ENCODE data around the gene JAZF1. TPM values are rescaled to one million over a fixed set of nuclear protein-coding genes. Genes with fewer than 3 reads are reported as not detected.

JAZF1 gene
- total and polyA plus RNA-seq, 12 donors: 6.9 to 42.3 (median 30.0) TPM

GRCh38 chr7:28161331-28161730 is 19.3 kb downstream of the JAZF1 start:
- Histone ChIP-seq H3K27ac (peak overlapping the region in 1 of 10 donors; percentile 12), H3K4me3 (no peak overlapping the region), H3K4me1 (peaks cover 0 to 57% (median 31%) of the 10 kb centered on the region in 9 donors), H3K27me3 (no peaks in the 10 kb centered on the region), H3K36me3 (no peaks in the 10 kb centered on the region), H3K9me3 (no peaks in the 10 kb centered on the region)
- ATAC-seq (no peak), DNase-seq (no peak)
- 81 to 86% methylated on average over 1 of the region's 1 CpG for WGBS, 2 donors
- no peak for TF ChIP-seq CTCF (IDR thresholded peaks at IDR 0.05)
- intact Hi-C loops (cut with DNase I): loop anchor here in 1 of 10 donors (5.0 kb wide), 1 partner anchor 39 kb away; no protein-coding TSS in a partner anchor

- DNase-seq (no peak), ATAC-seq (no peak)
- peaks cover 0 to 56% (median 33%) of the 10 kb centered on the region in 9 donors for H3K4me1 ChIP-seq
- H3K27me3 ChIP-seq: no peaks in the 10 kb centered on the region
- no peak overlapping the region for H3K4me3 ChIP-seq
- no peaks in the 10 kb centered on the region for H3K36me3 ChIP-seq
- WGBS, 2 donors: 48 to 69% methylated on average over 4 of the region's 4 CpGs
- intact Hi-C loops (cut with DNase I): loop anchor here in 1 of 10 donors (5.0 kb wide), 1 partner anchor 38 kb away; no protein-coding TSS in a partner anchor
- H3K27ac ChIP-seq: no peak overlapping the region
- no peak for TF ChIP-seq CTCF (IDR thresholded peaks at IDR 0.05)
- H3K9me3 ChIP-seq: no peaks in the 10 kb centered on the region
Measured at GRCh38 chr7:28160551-28160991, 20.0 kb downstream of the JAZF1 start.

- no peak overlapping the region for H3K4me3 ChIP-seq
- WGBS, 2 donors: 79 to 88% methylated on average over 7 of the region's 7 CpGs
- DNase-seq (no peak), ATAC-seq (peak in 2 of 8 donors; percentile 34 to 46)
- H3K36me3 ChIP-seq: no peaks in the 10 kb centered on the region
- no peaks in the 10 kb centered on the region for H3K27me3 ChIP-seq
- H3K27ac ChIP-seq: peak overlapping the region in 1 of 10 donors; percentile 37
- H3K4me1 ChIP-seq: peaks cover 0 to 68% (median 43%) of the 10 kb centered on the region in 9 donors
- no peaks in the 10 kb centered on the region for H3K9me3 ChIP-seq
- TF ChIP-seq CTCF (IDR thresholded peaks at IDR 0.05): no peak
- intact Hi-C loops (cut with DNase I): no loop called here
Measured at GRCh38 chr7:28157831-28158416, 22.7 kb downstream of the JAZF1 start.

- Histone ChIP-seq H3K9me3 (no peaks in the 10 kb centered on the region), H3K27ac (peak overlapping the region in 2 of 10 donors; percentile 35 to 37), H3K27me3 (no peaks in the 10 kb centered on the region), H3K4me1 (peaks cover 0 to 74% (median 48%) of the 10 kb centered on the region in 9 donors), H3K36me3 (no peaks in the 10 kb centered on the region), H3K4me3 (no peak overlapping the region)
- intact Hi-C loops (cut with DNase I): no loop called here
- TF ChIP-seq CTCF (IDR thresholded peaks at IDR 0.05): no peak
- ATAC-seq (no peak), DNase-seq (no peak)
- 67 to 75% methylated on average over 6 of the region's 6 CpGs for WGBS, 2 donors
Measured at GRCh38 chr7:28157076-28157745, 23.4 kb downstream of the JAZF1 start.
